H1 (cell line): Measurements from ENCODE around the gene MRPS12. TPM values are rescaled to one million over a fixed set of nuclear protein-coding genes. Genes with fewer than 3 reads are reported as not detected.

Experiments used
- CTCF ChIA-PET: fragments of 300-600 bp; sonication (Branson Sonifier 250); formaldehyde crosslinking; loops from one replicate; lab custom pipeline; 2021; ENCODE audit not compliant: partially characterized antibody; lab: Charles Lee
- POLR2A ChIA-PET: fragments of 300-600 bp; sonication (Branson Sonifier 250); formaldehyde crosslinking; loops from one replicate; lab custom pipeline; 2021; ENCODE audit warnings: inconsistent platforms; ENCODE audit not compliant: partially characterized antibody; lab: Charles Lee
- DNase-seq, 2 experiments: peaks; one replicate each; pipeline versions ENCODE4 v3.0.0 to v3.0.0-alpha.2; 2010 to 2022; ENCODE audit warnings: low spot score in 2 of 2, low read depth in 1 of 2, mixed read lengths in 1 of 2
- FAIRE-seq: peaks from 2 replicates; lab custom pipeline; 2011; peaks lifted over from hg19 to GRCh38; lab: Jason Lieb, UNC
- H2AFZ ChIP-seq: 2 replicates; pipeline ENCODE4 v1.8.1; 2012; ENCODE audit warnings: low read length, inconsistent platforms
- H2AK5ac ChIP-seq: 2 replicates; pipeline ENCODE4 v1.6.1; 2013; ENCODE audit warnings: low read depth, low read length
- H2BK120ac ChIP-seq: replicated peaks from 2 replicates; pipeline ENCODE3; 2013; ENCODE audit warnings: low read depth, low read length, inconsistent platforms
- H2BK12ac ChIP-seq: 2 replicates; pipeline ENCODE4 v1.6.1; 2013; ENCODE audit warnings: low read depth, low read length
- H2BK15ac ChIP-seq: 2 replicates; pipeline ENCODE4 v1.6.1; 2013; ENCODE audit warnings: low read length
- H2BK20ac ChIP-seq: 2 replicates; pipeline ENCODE4 v1.6.1; 2013; ENCODE audit warnings: low read length
- H2BK5ac ChIP-seq: 2 replicates; pipeline ENCODE4 v1.6.1; 2013; ENCODE audit warnings: low read depth, low read length
- H3K14ac ChIP-seq: 2 replicates; pipeline ENCODE4 v1.6.1; 2013; ENCODE audit warnings: inconsistent platforms; ENCODE audit not compliant: insufficient read length
- H3K18ac ChIP-seq: 2 replicates; pipeline ENCODE4 v1.6.1; 2013; ENCODE audit warnings: low read length; ENCODE audit errors: extremely low read depth
- H3K23ac ChIP-seq: 2 replicates; pipeline ENCODE4 v1.6.1; 2013; ENCODE audit warnings: inconsistent platforms; ENCODE audit not compliant: insufficient read length
- H3K23me2 ChIP-seq: 2 replicates; pipeline ENCODE4 v1.6.1; 2013; ENCODE audit warnings: low read depth, low read length
- H3K27ac ChIP-seq: 2 replicates; pipeline ENCODE4 v1.6.1; 2011; ENCODE audit warnings: low read depth, low read length, inconsistent platforms
- H3K27me3 ChIP-seq, 4 experiments: replicated peaks in 1 of 4; 1 replicate in 1 of 4; 2 replicates in 3 of 4; pipeline versions ENCODE4 v1.6.1 to v1.8.1; 2011 to 2013; ENCODE audit warnings: low read length in 3 of 4, mild to moderate bottlenecking in 3 of 4, inconsistent platforms in 2 of 4, mixed read lengths in 2 of 4, moderate library complexity in 1 of 4; ENCODE audit not compliant: control insufficient read depth in 3 of 4, insufficient read depth in 3 of 4; ENCODE audit errors: extremely low read depth in 1 of 4
- H3K36me3 ChIP-seq, 4 experiments: 2 replicates each; pipeline versions ENCODE4 v1.6.1 to v1.8.1; 2011 to 2013; ENCODE audit warnings: mild to moderate bottlenecking in 4 of 4, low read length in 3 of 4, moderate library complexity in 2 of 4, control low read depth in 1 of 4, inconsistent platforms in 1 of 4; ENCODE audit not compliant: insufficient read depth in 4 of 4, control insufficient read depth in 2 of 4
- H3K4ac ChIP-seq: replicated peaks from 2 replicates; pipeline ENCODE3; 2013; ENCODE audit warnings: low read length, low read depth, mixed read lengths, inconsistent platforms; ENCODE audit not compliant: insufficient read length
- H3K4me1 ChIP-seq, 4 experiments: replicated peaks in 1 of 4; 1 replicate in 1 of 4; 2 replicates in 3 of 4; pipeline versions ENCODE4 v1.6.1 to v1.8.1; 2011 to 2013; ENCODE audit warnings: low read length in 3 of 4, inconsistent platforms in 2 of 4, mixed read lengths in 1 of 4; ENCODE audit not compliant: insufficient read depth in 4 of 4, control insufficient read depth in 3 of 4
- H3K4me2 ChIP-seq, 2 experiments: 2 replicates each; pipeline versions ENCODE4 v1.6.1 to v1.8.1; 2011 to 2013; ENCODE audit warnings: low read depth in 2 of 2, low read length in 2 of 2, control low read depth in 1 of 2, inconsistent platforms in 1 of 2, mild to moderate bottlenecking in 1 of 2; ENCODE audit not compliant: insufficient read depth in 1 of 2
- H3K4me3 ChIP-seq, 4 experiments: fragments of 200-600, 300-600 bp in 1 of 4; sonication (generic), shearing (Covaris generic), sonication (Bioruptor Twin) in 1 of 4; 2 replicates each; pipeline versions ENCODE4 v1.5.1 to v1.8.1; 2011 to 2016; ENCODE audit warnings: low read length in 4 of 4, low read depth in 3 of 4, control low read depth in 2 of 4, inconsistent platforms in 2 of 4, mild to moderate bottlenecking in 2 of 4, mixed read lengths in 1 of 4, moderate library complexity in 1 of 4; ENCODE audit not compliant: insufficient read depth in 2 of 4; ENCODE audit errors: extremely low read depth in 1 of 4
- H3K56ac ChIP-seq: replicated peaks from 2 replicates; pipeline ENCODE3; 2013; ENCODE audit warnings: low read depth, mild to moderate bottlenecking, mixed read lengths, low read length, inconsistent platforms; ENCODE audit not compliant: insufficient read length
- H3K79me1 ChIP-seq: 2 replicates; pipeline ENCODE4 v1.6.1; 2013; ENCODE audit warnings: low read depth, low read length, control low read depth
- H3K79me2 ChIP-seq, 2 experiments: 2 replicates each; pipeline versions ENCODE4 v1.6.1 to v1.8.1; 2012 to 2013; ENCODE audit warnings: low read length in 2 of 2, mild to moderate bottlenecking in 2 of 2, inconsistent platforms in 1 of 2; ENCODE audit not compliant: insufficient read depth in 2 of 2, control insufficient read depth in 1 of 2
- H3K9ac ChIP-seq, 4 experiments: replicated peaks in 1 of 4; 1 replicate in 1 of 4; 2 replicates in 3 of 4; pipeline versions ENCODE4 v1.6.1 to v1.8.1; 2011 to 2013; ENCODE audit warnings: low read depth in 3 of 4, low read length in 3 of 4, control low read depth in 2 of 4, mild to moderate bottlenecking in 2 of 4, moderate library complexity in 2 of 4, inconsistent platforms in 1 of 4; ENCODE audit errors: extremely low read depth in 1 of 4
- H3K9me3 ChIP-seq, 2 experiments: 2 replicates each; pipeline versions ENCODE4 v1.6.1 to v1.8.1; 2012 to 2013; ENCODE audit warnings: mild to moderate bottlenecking in 2 of 2, moderate library complexity in 2 of 2, control low read depth in 1 of 2, inconsistent platforms in 1 of 2, low read depth in 1 of 2, low read length in 1 of 2, mixed read lengths in 1 of 2; ENCODE audit not compliant: insufficient read depth in 2 of 2
- H4K20me1 ChIP-seq, 2 experiments: replicated peaks in 1 of 2; 2 replicates each; pipeline versions ENCODE3 to v1.8.1; 2011 to 2013; ENCODE audit warnings: inconsistent platforms in 2 of 2, low read length in 2 of 2, mild to moderate bottlenecking in 1 of 2; ENCODE audit not compliant: insufficient read depth in 2 of 2, control insufficient read depth in 1 of 2
- H4K5ac ChIP-seq: 2 replicates; pipeline ENCODE4 v1.6.1; 2013; ENCODE audit warnings: low read length, low read depth, mixed read lengths, inconsistent platforms; ENCODE audit not compliant: insufficient read length
- H4K8ac ChIP-seq: 2 replicates; pipeline ENCODE4 v1.8.0; 2013; ENCODE audit warnings: mild to moderate bottlenecking, moderate library complexity, low read length, inconsistent platforms; ENCODE audit not compliant: insufficient read depth; ENCODE audit errors: extremely low read depth
- H4K91ac ChIP-seq: replicated peaks from 2 replicates; pipeline ENCODE3; 2013; ENCODE audit warnings: low read length, mixed read lengths, inconsistent platforms; ENCODE audit not compliant: insufficient read length
- ATF2 ChIP-seq: IDR thresholded peaks from 2 replicates; pipeline ENCODE4 v1.6.1; 2012; ENCODE audit warnings: low read length, inconsistent platforms
- CEBPB ChIP-seq: IDR thresholded peaks from 2 replicates; pipeline ENCODE4 v1.6.1; 2012; ENCODE audit warnings: low read depth, low read length
- E2F6 ChIP-seq: IDR thresholded peaks from 2 replicates; pipeline ENCODE4 v1.6.1; 2012; ENCODE audit warnings: inconsistent platforms
- KDM1A ChIP-seq: fragments of 200-600, 300-600 bp; sonication (generic); IDR thresholded peaks from 2 replicates; pipeline ENCODE4 v1.7.1; 2016; ENCODE audit warnings: mild to moderate bottlenecking, low read length, borderline replicate concordance
- MAX ChIP-seq: IDR thresholded peaks from 2 replicates; pipeline ENCODE4 v1.6.1; 2012; ENCODE audit warnings: inconsistent platforms
- TAF7 ChIP-seq: optimal IDR thresholded peaks from 2 replicates; pipeline ENCODE3; 2011; ENCODE audit warnings: low read depth, mild to moderate bottlenecking, inconsistent platforms, low read length, moderate library complexity, borderline replicate concordance
- ZNF274 ChIP-seq: IDR thresholded peaks from 2 replicates; pipeline ENCODE4 v1.7.0; 2012; ENCODE audit warnings: low read length, borderline replicate concordance; ENCODE audit errors: extremely low read depth
- WGBS, 2 experiments: shearing (Covaris generic) in 1 of 2; methylation state at CpG; one replicate each; pipeline versions ENCODE4 v1.1.6 to v1.1.7; 2013 to 2015; ENCODE audit warnings: low lambda C conversion rate in 2 of 2, mixed read lengths in 2 of 2, inconsistent platforms in 1 of 2, low coverage in 1 of 2, missing lambda C conversion rate in 1 of 2; ENCODE audit not compliant: insufficient replicate concordance in 2 of 2, insufficient coverage in 1 of 2, insufficient read length in 1 of 2; ENCODE audit errors: extremely low coverage in 1 of 2, missing lambda C conversion rate in 1 of 2; 5-methylcytosine and 5-hydroxymethylcytosine counted together
- polyA plus RNA-seq, 7 experiments: library from polyadenylated mRNA; depleted of rRNA in 3 of 7; stranded (reverse) in 5 of 7; unstranded in 2 of 7; fragments of >200 nt in 5 of 7; fragments of 200-250 nt in 2 of 7; gene quantifications; 1 replicate in 5 of 7; 2 replicates in 1 of 7; 4 replicates in 1 of 7; pipeline versions ENCODE4 v1.2.1 to v1.2.3, GENCODE V29; 2011 to 2013; ENCODE audit warnings: missing spikeins in 2 of 7, mixed read lengths in 2 of 7
- total RNA-seq: library from RNA; stranded (reverse); fragmentation: NEBNext Ultra II Directional; extraction: Animal tissue kit (Norgen Biotek cat#: 25700); gene quantifications from 2 replicates; pipeline ENCODE4 v1.2.1, GENCODE V29; 2021

The MRPS12 gene
- total and polyA plus RNA-seq, 2 of the 8 experiments (the other 6 are each of a cell fraction or from before 2014, with no cell fraction given): 79.0 to 175 TPM

GRCh38 chr19:38919837-38920601, 10.7 kb upstream of the MRPS12 start:
- CTCF ChIA-PET: no interaction called here

More at GRCh38 chr19:38919837-38920601, 10.7 kb upstream of the MRPS12 start:
- Histone ChIP-seq H4K8ac (no peak overlapping the region), H3K79me2 (no peaks in the 10 kb centered on the region; a peak in 1 of 4 replicates), H3K9me3 (no peaks in the 10 kb centered on the region), H2BK12ac (no peak overlapping the region), H3K9ac (no peak overlapping the region), H2AFZ (no peak overlapping the region), H2BK120ac (no peak overlapping the region), H3K79me1 (no peaks in the 10 kb centered on the region), H4K91ac (no peak overlapping the region), H2BK20ac (no peak overlapping the region), H3K18ac (no peak overlapping the region), H2BK15ac (no peak overlapping the region; the same call in 1 of the 2 replicates), H4K20me1 (peaks cover 0 to 10% of the 10 kb centered on the region in 2 experiments), H3K4ac (no peak overlapping the region), H3K4me1 (no peaks in the 10 kb centered on the region), H2BK5ac (no peak overlapping the region), H2AK5ac (no peak overlapping the region; the same call in 1 of the 2 replicates), H3K4me3 (no peak overlapping the region), H3K36me3 (peaks cover 6 to 35% (median 21%) of the 10 kb centered on the region in 4 experiments), H3K4me2 (no peak overlapping the region), H3K27me3 (no peaks in the 10 kb centered on the region), H3K27ac (no peak overlapping the region), H3K14ac (no peak overlapping the region), H3K23me2 (peaks cover 6% of the 10 kb centered on the region; the same call in 1 of the 2 replicates), H3K56ac (no peak overlapping the region), H4K5ac (no peak overlapping the region), H3K23ac (no peak overlapping the region)
- WGBS, 2 experiments: 94% methylated on average over 14 of the region's 21 CpGs; no CpG with 5 or more reads in 1 of the 2 experiments
- POLR2A ChIA-PET: interaction anchor here (0.8 to 2.4 kb wide), 6 partner anchors 10 to 197 kb away, joined by 3 to 10 read pairs (median 5); partner anchors contain the start of genes MRPS12, NFKBIB, SARS2 and SIRT2
- DNase-seq (no peak), FAIRE-seq (no peak)
- no peak for TF ChIP-seq ZNF274
- TF ChIP-seq CEBPB: no peak
- no peak for TF ChIP-seq TAF7
- TF ChIP-seq E2F6: no peak
- no peak for TF ChIP-seq KDM1A
- TF ChIP-seq ATF2: no peak
- TF ChIP-seq MAX: no peak
